ENCODE data around the gene TUFT1. TPM values are rescaled to one million over a fixed set of nuclear protein-coding genes. Genes with fewer than 3 reads are reported as not detected.

Gene TUFT1
- total and polyA plus RNA-seq, 2 donors (not counting 1 experiment from before 2014, with no cell fraction given): 0.82 to 2.2 TPM

DNA sequence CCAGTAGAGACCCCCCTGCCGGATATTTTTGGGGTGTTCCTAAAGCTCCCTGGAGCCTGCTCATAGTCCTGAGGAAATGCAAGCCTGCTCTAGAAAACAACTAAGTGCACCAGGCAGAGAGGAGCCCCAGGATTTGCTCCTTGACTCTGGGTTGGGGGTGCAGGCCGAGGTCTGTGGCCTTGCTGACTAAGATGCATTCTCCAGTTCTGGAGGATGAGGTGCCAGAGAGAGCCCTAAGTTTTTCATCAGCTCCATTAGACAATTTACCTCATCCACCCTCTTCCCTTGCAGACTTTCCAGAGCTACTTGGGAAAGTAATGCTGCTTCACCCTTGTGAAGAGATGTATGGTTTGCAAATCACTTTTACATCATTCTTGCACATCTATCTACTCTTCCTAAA is 9.1 kb downstream of the TUFT1 start:
- H3K9me3 ChIP-seq (ENCODE audit: control extremely low read depth in 1 of 3, control insufficient read depth in 2 of 3, insufficient read depth in 1 of 3, low read length in 2 of 3): no peaks in the 10 kb centered on the region
- no peak overlapping the region for H3K4me2 ChIP-seq (replicated peaks; ENCODE audit: low read depth, low read length, poor library complexity, severe bottlenecking)
- H3K36me3 ChIP-seq (replicated peaks in 1 of 2; ENCODE audit: control extremely low read depth in 1 of 2, control insufficient read depth in 1 of 2, extremely low read depth in 1 of 2, insufficient read depth in 2 of 2, low read length in 1 of 2): no peaks in the 10 kb centered on the region
- H3K9ac ChIP-seq (ENCODE audit: low read length): no peak overlapping the region
- H3K4me3 ChIP-seq (ENCODE audit: control extremely low read depth in 1 of 5, extremely low read depth in 1 of 5, insufficient read depth in 1 of 5, low read depth in 2 of 5, low read length in 4 of 5): no peak overlapping the region
- no peak for ATAC-seq (ENCODE audit: low read depth)
- Mint-ChIP-seq H3K9me3 (ENCODE audit: insufficient read depth) (no peaks in the 10 kb centered on the region), H3K4me3 (no peak overlapping the region), H3K27me3 (peaks cover 5% of the 10 kb centered on the region), H3K4me1 (no peaks in the 10 kb centered on the region), H3K27ac (no peak overlapping the region)
- H3K27me3 ChIP-seq (replicated peaks in 1 of 4; ENCODE audit: control extremely low read depth in 1 of 4, control insufficient read depth in 3 of 4, insufficient read depth in 4 of 4, low read length in 3 of 4): peaks cover 0 to 6% (median 0%) of the 10 kb centered on the region in 4 experiments
- DNase-seq: no peak
- H3K79me2 ChIP-seq (ENCODE audit: control insufficient read depth, insufficient read depth, low read length): no peaks in the 10 kb centered on the region
- no peaks in the 10 kb centered on the region for H4K20me1 ChIP-seq (ENCODE audit: control insufficient read depth, insufficient read depth, low read length, poor library complexity, severe bottlenecking)
- WGBS (ENCODE audit: insufficient coverage): 100% methylated on average over 2 of the region's 2 CpGs
- POLR2A ChIA-PET: no interaction called here
- TF ChIP-seq CTCF (IDR thresholded peaks at IDR 0.05) (no peak), EZH2 (IDR thresholded peaks at IDR 0.05; ENCODE audit: borderline replicate concordance, insufficient read depth, low read depth, low read length, poor library complexity, severe bottlenecking) (no peak)
- intact Hi-C loops (cut with micrococcal nuclease): no loop called here
- no peak overlapping the region for H3K27ac ChIP-seq (ENCODE audit: low read length in 2 of 2)
- no peak overlapping the region for H2AFZ ChIP-seq (ENCODE audit: insufficient read depth, low read depth, low read length, poor library complexity, severe bottlenecking)
- H3K4me1 ChIP-seq (ENCODE audit: control insufficient read depth in 2 of 2, insufficient read depth in 2 of 2, low read length in 2 of 2): no peaks in the 10 kb centered on the region
- CTCF ChIA-PET: no interaction called here

DNA sequence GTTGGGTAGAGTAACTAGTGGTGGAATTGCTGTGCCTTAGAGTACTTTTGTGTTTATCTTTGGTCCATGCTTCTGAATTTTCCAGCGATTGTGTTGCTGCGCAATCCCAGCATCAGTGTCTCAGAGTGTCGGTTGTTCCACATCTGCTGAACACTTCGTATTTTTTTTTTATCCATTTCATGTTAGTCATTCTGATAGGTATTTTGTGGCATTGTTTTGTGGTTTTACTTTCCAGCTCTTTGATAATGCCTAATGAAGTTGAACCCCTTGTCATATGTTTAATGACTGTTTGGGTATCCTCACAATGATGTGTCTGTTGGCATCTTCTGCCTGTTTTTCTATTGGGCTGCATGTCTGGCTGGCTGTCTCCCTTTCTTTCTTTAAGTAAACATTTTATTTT is 13.6 kb downstream of the TUFT1 start:
- CTCF ChIA-PET: no interaction called here
- H3K4me3 Mint-ChIP-seq: no peak overlapping the region

More for the DNA sequence above, 13.6 kb downstream of the TUFT1 start:
- Histone ChIP-seq H3K9me3 (ENCODE audit: control extremely low read depth in 1 of 3, control insufficient read depth in 2 of 3, insufficient read depth in 1 of 3, low read length in 2 of 3) (no peaks in the 10 kb centered on the region), H3K79me2 (ENCODE audit: control insufficient read depth, insufficient read depth, low read length) (no peaks in the 10 kb centered on the region), H4K20me1 (ENCODE audit: control insufficient read depth, insufficient read depth, low read length, poor library complexity, severe bottlenecking) (no peaks in the 10 kb centered on the region), H3K9ac (ENCODE audit: low read length) (no peak overlapping the region), H3K27me3 (replicated peaks in 1 of 4; ENCODE audit: control extremely low read depth in 1 of 4, control insufficient read depth in 3 of 4, insufficient read depth in 4 of 4, low read length in 3 of 4) (no peaks in the 10 kb centered on the region), H3K4me1 (ENCODE audit: control insufficient read depth in 2 of 2, insufficient read depth in 2 of 2, low read length in 2 of 2) (no peaks in the 10 kb centered on the region), H3K27ac (ENCODE audit: low read length in 2 of 2) (no peak overlapping the region), H3K36me3 (replicated peaks in 1 of 2; ENCODE audit: control extremely low read depth in 1 of 2, control insufficient read depth in 1 of 2, extremely low read depth in 1 of 2, insufficient read depth in 2 of 2, low read length in 1 of 2) (no peaks in the 10 kb centered on the region), H3K4me2 (replicated peaks; ENCODE audit: low read depth, low read length, poor library complexity, severe bottlenecking) (no peak overlapping the region), H2AFZ (ENCODE audit: insufficient read depth, low read depth, low read length, poor library complexity, severe bottlenecking) (no peak overlapping the region), H3K4me3 (ENCODE audit: control extremely low read depth in 1 of 5, extremely low read depth in 1 of 5, insufficient read depth in 1 of 5, low read depth in 2 of 5, low read length in 4 of 5) (no peak overlapping the region)
- intact Hi-C loops (cut with micrococcal nuclease): no loop called here
- Mint-ChIP-seq H3K9me3 (ENCODE audit: insufficient read depth) (no peaks in the 10 kb centered on the region), H3K27me3 (peaks cover 5% of the 10 kb centered on the region), H3K4me1 (no peaks in the 10 kb centered on the region), H3K27ac (no peak overlapping the region)
- ATAC-seq (ENCODE audit: low read depth) (no peak), DNase-seq (no peak)
- TF ChIP-seq EZH2 (IDR thresholded peaks at IDR 0.05; ENCODE audit: borderline replicate concordance, insufficient read depth, low read depth, low read length, poor library complexity, severe bottlenecking) (no peak), CTCF (IDR thresholded peaks at IDR 0.05) (no peak)
- POLR2A ChIA-PET: no interaction called here
- 100% methylated on average over 1 of the region's 4 CpGs for WGBS (ENCODE audit: insufficient coverage)

Measured in B cell (primary cell).